ENCODE data around the gene LIPE.

LIPE gene

GRCh38 chr19:42352301-42353259 is 74.6 kb downstream of the LIPE start:
- no peak for DNase-seq (ENCODE audit: low read depth in 2 of 2)

Measured in stimulated activated CD8-positive, alpha-beta memory T cell treated with anti-CD3 and anti-CD28 coated beads, Interleukin-2, amount 100 ng/mL, for 48 hours (primary cell).